HepG2 (cell line): ENCODE data around the gene ABHD17C. TPM values are rescaled to one million over a fixed set of nuclear protein-coding genes. Genes with fewer than 3 reads are reported as not detected.

Experiments used
- ATAC-seq: fragments of 200-7000 bp; cut with Tn5 transposase; 3 replicates; pipeline ENCODE4 v1.9.1; 2020; ENCODE audit warnings: mild to moderate bottlenecking, moderate library complexity
- BruUV-seq: library from RNA; stranded (reverse); fragments of 400-500 nt; replicated peaks from 2 replicates; lab custom pipeline; 2021; lab: Mats Ljungman, UMichigan
- CTCF ChIA-PET: fragments of 300-600 bp; formaldehyde crosslinking; extraction: SDS; loops from one replicate; lab custom pipeline; 2021; ENCODE audit warnings: low total read pairs, inconsistent platforms, low intra/inter-chr PET ratio; lab: Yijun Ruan, JAX
- POLR2A ChIA-PET: fragments of 350-600 bp; sonication (Branson Sonifier 250); formaldehyde crosslinking; loops from one replicate; lab custom pipeline; 2020; ENCODE audit warnings: antibody characterized with exemption, inconsistent platforms; lab: Yijun Ruan, JAX
- DNase-seq: peaks from one replicate; pipeline ENCODE4 v3.0.0-alpha.2; 2015; ENCODE audit warnings: low spot score
- FAIRE-seq: peaks from 3 replicates; lab custom pipeline; 2011; peaks lifted over from hg19 to GRCh38; lab: Jason Lieb, UNC
- H2AFZ ChIP-seq: one replicate; pipeline ENCODE4 v1.6.1; 2011; ENCODE audit warnings: low read length, inconsistent platforms
- H3K27ac ChIP-seq: fragments of 300-600 bp; 3 replicates; pipeline ENCODE4 v1.8.0; 2011; ENCODE audit warnings: mixed run types, mild to moderate bottlenecking, mixed read lengths, low read length, inconsistent platforms; ENCODE audit not compliant: insufficient read depth; ENCODE audit errors: extremely low read length
- H3K27me3 ChIP-seq, 2 experiments: fragments of 200-600 bp in 1 of 2; 2 replicates in 1 of 2; 3 replicates in 1 of 2; pipeline versions ENCODE4 v1.6.0 to v1.8.0; 2011; ENCODE audit warnings: low read length in 2 of 2, mild to moderate bottlenecking in 2 of 2, moderate library complexity in 2 of 2, inconsistent platforms in 1 of 2; ENCODE audit not compliant: insufficient read depth in 2 of 2, control insufficient read depth in 1 of 2
- H3K36me3 ChIP-seq, 2 experiments: fragments of 200-600 bp in 1 of 2; replicated peaks in 1 of 2; 2 replicates in 1 of 2; 3 replicates in 1 of 2; pipeline versions ENCODE4 v1.5.1 to v1.8.0; 2011; ENCODE audit warnings: low read length in 2 of 2, inconsistent platforms in 1 of 2; ENCODE audit not compliant: insufficient read depth in 2 of 2, control insufficient read depth in 1 of 2
- H3K4me1 ChIP-seq: 2 replicates; pipeline ENCODE4 v1.5.1; 2012; ENCODE audit warnings: low read length, inconsistent platforms; ENCODE audit not compliant: insufficient read depth
- H3K4me2 ChIP-seq: 2 replicates; pipeline ENCODE4 v1.6.0; 2011; ENCODE audit warnings: low read depth, low read length, inconsistent platforms
- H3K4me3 ChIP-seq, 3 experiments: fragments of 200-600 bp in 1 of 3; sonication (generic), shearing (Covaris generic) in 1 of 3; replicated peaks in 1 of 3; 2 replicates each; pipeline ENCODE4 v1.5.1; 2011 to 2016; ENCODE audit warnings: low read length in 3 of 3, inconsistent platforms in 2 of 3, low read depth in 2 of 3, mild to moderate bottlenecking in 2 of 3, control low read depth in 1 of 3, mixed read lengths in 1 of 3; ENCODE audit not compliant: insufficient read depth in 1 of 3
- H3K79me2 ChIP-seq: one replicate; pipeline ENCODE4 v1.6.1; 2011; ENCODE audit warnings: low read length, inconsistent platforms; ENCODE audit not compliant: insufficient read depth
- H3K9ac ChIP-seq: 2 replicates; pipeline ENCODE4 v1.6.0; 2011; ENCODE audit warnings: mild to moderate bottlenecking, low read depth, low read length, inconsistent platforms; ENCODE audit not compliant: insufficient read depth
- H3K9me3 ChIP-seq: 2 replicates; pipeline ENCODE4 v1.5.1; 2012; ENCODE audit warnings: mild to moderate bottlenecking, low read length
- H4K20me1 ChIP-seq: 2 replicates; pipeline ENCODE4 v1.6.0; 2011; ENCODE audit warnings: inconsistent platforms, mild to moderate bottlenecking, low read length, moderate library complexity; ENCODE audit not compliant: insufficient read depth
- DNMT3B ChIP-seq: conservative IDR thresholded peaks from 2 replicates; pipeline ENCODE4 v1.6.1; 2016; ENCODE audit warnings: missing biosample characterization, control low read depth
- FOXJ3 ChIP-seq: sonication (generic); formaldehyde crosslinking; IDR thresholded peaks from 2 replicates; pipeline ENCODE4 v1.4.0; 2020; ENCODE audit warnings: missing genetic modification reagents, mild to moderate bottlenecking, borderline replicate concordance
- NCOA2 ChIP-seq: sonication (generic); formaldehyde crosslinking; IDR thresholded peaks from 2 replicates; pipeline ENCODE4 v1.8.0; 2022; ENCODE audit warnings: inconsistent platforms
- NFRKB ChIP-seq: fragments of 450-650 bp; IDR thresholded peaks from 2 replicates; pipeline ENCODE4 v1.6.1; 2017
- PHF21A ChIP-seq: sonication (generic); formaldehyde crosslinking; IDR thresholded peaks from 2 replicates; pipeline ENCODE4 v1.5.0; 2020; ENCODE audit warnings: mild to moderate bottlenecking, missing genetic modification reagents
- PLRG1 ChIP-seq: fragments of 450-650 bp; conservative IDR thresholded peaks from 2 replicates; pipeline ENCODE4 v1.6.1; 2016
- TARDBP ChIP-seq: sonication (generic); formaldehyde crosslinking; IDR thresholded peaks from 2 replicates; pipeline ENCODE4 v1.8.0; 2022; ENCODE audit warnings: mild to moderate bottlenecking, missing genetic modification reagents
- ZNF232 ChIP-seq: sonication (generic); formaldehyde crosslinking; IDR thresholded peaks from 2 replicates; pipeline ENCODE4 v1.4.0; 2020; ENCODE audit warnings: missing genetic modification reagents, borderline replicate concordance
- ZNF781 ChIP-seq: sonication (generic); formaldehyde crosslinking; IDR thresholded peaks from 2 replicates; pipeline ENCODE4 v1.5.1; 2020; ENCODE audit warnings: borderline replicate concordance, mild to moderate bottlenecking, missing genetic modification reagents; ENCODE audit errors: not compliant biosample characterization
- ZNF850 ChIP-seq: sonication (generic); formaldehyde crosslinking; conservative IDR thresholded peaks from 2 replicates; pipeline ENCODE4 v1.9.0; 2021; ENCODE audit warnings: mild to moderate bottlenecking, missing genetic modification reagents
- WGBS: methylation state at CpG from one replicate; pipeline ENCODE4 v1.1.6; 2017; ENCODE audit warnings: low lambda C conversion rate; 5-methylcytosine and 5-hydroxymethylcytosine counted together
- in situ Hi-C: cut with HindIII; loops from 2 replicates; pipeline ENCODE4 v1.10.0; 2017; ENCODE audit warnings: low pct_unique_long_range_greater_than_20kb; ENCODE audit not compliant: extremely low pct_ligation_motif_present
- intact Hi-C: fragments of 100-400 bp; cut with micrococcal nuclease; formaldehyde crosslinking; loops from one replicate; pipeline ENCODE4 v1.10.0; 2022; ENCODE audit not compliant: unreplicated experiment
- polyA plus RNA-seq, 8 experiments: library from polyadenylated mRNA; depleted of rRNA in 3 of 8; stranded (reverse) in 7 of 8; unstranded in 1 of 8; fragments of >200 nt; fragmentation: Illumina TruSeq in 4 of 8; extraction: Trizol in 4 of 8; gene quantifications; 2 replicates each; pipeline versions ENCODE4 v1.2.1 to v1.2.3, GENCODE V29; 2011 to 2016; ENCODE audit warnings: low read depth in 4 of 8, missing spikeins in 1 of 8, mixed read lengths in 1 of 8; ENCODE audit not compliant: insufficient read depth in 1 of 8
- total RNA-seq, 5 experiments: library from RNA; depleted of rRNA; stranded (reverse); fragments of >200 nt; fragmentation: Illumina TruSeq; extraction: Trizol; gene quantifications; 2 replicates each; pipeline ENCODE4 v1.2.3, GENCODE V29; 2016; ENCODE audit warnings: low read depth in 1 of 5
- TF ChIP-seq, protein P1 (sequence below): fragments of 450-650 bp; IDR thresholded peaks from 2 replicates; pipeline ENCODE4 v1.6.1; 2017
- TF ChIP-seq, protein P2 (sequence below): sonication (generic); formaldehyde crosslinking; conservative IDR thresholded peaks from 2 replicates; pipeline ENCODE4 v1.8.0; 2022; ENCODE audit warnings: low read depth, missing genetic modification reagents
- TF ChIP-seq, protein P3 (sequence below), 2 experiments: sonication (generic) in 1 of 2; formaldehyde crosslinking in 1 of 2; IDR thresholded peaks; 2 replicates each; pipeline versions ENCODE4 v1.5.1 to v1.6.1; 2011 to 2020; ENCODE audit warnings: borderline replicate concordance in 1 of 2, low read depth in 1 of 2, low read length in 1 of 2, mild to moderate bottlenecking in 1 of 2, missing genetic modification reagents in 1 of 2, moderate library complexity in 1 of 2
- TF ChIP-seq, protein P4 (sequence below): sonication (generic); formaldehyde crosslinking; IDR thresholded peaks from 2 replicates; pipeline ENCODE4 v1.5.1; 2020; ENCODE audit warnings: missing genetic modification reagents, mild to moderate bottlenecking, borderline replicate concordance
- TF ChIP-seq, protein P5 (sequence below): sonication (generic); formaldehyde crosslinking; IDR thresholded peaks from 2 replicates; pipeline ENCODE4 v1.4.0; 2020; ENCODE audit warnings: mild to moderate bottlenecking, missing genetic modification reagents
- TF ChIP-seq, protein P6 (sequence below): IDR thresholded peaks from 2 replicates; pipeline ENCODE4 v1.6.1; 2018; ENCODE audit warnings: missing genetic modification reagents

Gene ABHD17C
- total and polyA plus RNA-seq, 2 of the 13 experiments (the other 11 are each of a cell fraction or from before 2014, with no cell fraction given), result 2.9 to 3.9 TPM

DNA sequence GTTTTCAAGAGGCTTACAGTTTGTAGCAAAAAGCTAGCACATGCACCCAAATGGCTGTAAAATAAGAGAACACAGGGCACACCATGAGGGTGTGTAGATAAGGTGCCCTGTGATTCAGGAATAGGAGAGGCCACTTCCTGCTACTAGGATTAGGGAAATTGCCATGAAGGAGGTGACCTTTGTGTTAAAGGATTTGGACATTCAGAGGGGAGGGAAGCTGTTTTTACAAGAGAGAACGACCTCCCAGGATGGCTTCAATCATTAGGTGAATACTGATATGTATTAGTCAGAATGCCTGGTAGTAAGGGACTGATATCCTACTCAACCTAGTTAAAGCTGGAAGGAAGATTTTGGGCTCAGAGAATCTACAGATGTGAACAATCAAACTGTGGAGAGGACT lies 35.7 kb upstream of the ABHD17C start:
- Histone ChIP-seq H3K27ac (no peak overlapping the region), H3K36me3 (no peaks in the 10 kb centered on the region), H3K4me1 (no peaks in the 10 kb centered on the region), H3K9me3 (no peaks in the 10 kb centered on the region), H3K4me3 (no peak overlapping the region), H3K9ac (no peak overlapping the region), H3K27me3 (no peaks in the 10 kb centered on the region), H3K79me2 (no peaks in the 10 kb centered on the region), H4K20me1 (no peaks in the 10 kb centered on the region), H2AFZ (no peak overlapping the region), H3K4me2 (no peak overlapping the region)
- BruUV-seq, result no TSS peak
- ATAC-seq, result no peak
- no peak for DNase-seq
- in situ Hi-C loops, result loop anchor here (5.0 kb wide), 1 partner anchor 313 kb away; no protein-coding TSS in a partner anchor
- 0% methylated on average over 1 of the region's 1 CpG for WGBS
- intact Hi-C loops, result no loop called here
- FAIRE-seq, result no peak
- CTCF ChIA-PET, result interaction anchor here (1.2 to 2.0 kb wide), 3 partner anchors 117 to 311 kb away, joined by 7 to 17 read pairs (median 7); partner anchors contain the start of gene CEMIP
- POLR2A ChIA-PET, result interaction anchor here (1.0 to 1.1 kb wide), 2 partner anchors 117 to 120 kb away, joined by 3 to 6 read pairs; partner anchors contain the start of gene CEMIP
- TF ChIP-seq ZNF781 (CRISPR knock-in tag) (no peak), TARDBP (CRISPR knock-in tag) (no peak), PLRG1 (no peak), PHF21A (CRISPR knock-in tag) (no peak), NCOA2 (CRISPR knock-in tag) (no peak), DNMT3B (CRISPR knock-in tag) (no peak), NFRKB (no peak), ZNF232 (CRISPR knock-in tag) (no peak), FOXJ3 (CRISPR knock-in tag) (no peak), ZNF850 (CRISPR knock-in tag) (no peak)
- TF ChIP-seq, protein P1, sequence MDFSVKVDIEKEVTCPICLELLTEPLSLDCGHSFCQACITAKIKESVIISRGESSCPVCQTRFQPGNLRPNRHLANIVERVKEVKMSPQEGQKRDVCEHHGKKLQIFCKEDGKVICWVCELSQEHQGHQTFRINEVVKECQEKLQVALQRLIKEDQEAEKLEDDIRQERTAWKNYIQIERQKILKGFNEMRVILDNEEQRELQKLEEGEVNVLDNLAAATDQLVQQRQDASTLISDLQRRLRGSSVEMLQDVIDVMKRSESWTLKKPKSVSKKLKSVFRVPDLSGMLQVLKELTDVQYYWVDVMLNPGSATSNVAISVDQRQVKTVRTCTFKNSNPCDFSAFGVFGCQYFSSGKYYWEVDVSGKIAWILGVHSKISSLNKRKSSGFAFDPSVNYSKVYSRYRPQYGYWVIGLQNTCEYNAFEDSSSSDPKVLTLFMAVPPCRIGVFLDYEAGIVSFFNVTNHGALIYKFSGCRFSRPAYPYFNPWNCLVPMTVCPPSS, result no peak
- TF ChIP-seq, protein P2, sequence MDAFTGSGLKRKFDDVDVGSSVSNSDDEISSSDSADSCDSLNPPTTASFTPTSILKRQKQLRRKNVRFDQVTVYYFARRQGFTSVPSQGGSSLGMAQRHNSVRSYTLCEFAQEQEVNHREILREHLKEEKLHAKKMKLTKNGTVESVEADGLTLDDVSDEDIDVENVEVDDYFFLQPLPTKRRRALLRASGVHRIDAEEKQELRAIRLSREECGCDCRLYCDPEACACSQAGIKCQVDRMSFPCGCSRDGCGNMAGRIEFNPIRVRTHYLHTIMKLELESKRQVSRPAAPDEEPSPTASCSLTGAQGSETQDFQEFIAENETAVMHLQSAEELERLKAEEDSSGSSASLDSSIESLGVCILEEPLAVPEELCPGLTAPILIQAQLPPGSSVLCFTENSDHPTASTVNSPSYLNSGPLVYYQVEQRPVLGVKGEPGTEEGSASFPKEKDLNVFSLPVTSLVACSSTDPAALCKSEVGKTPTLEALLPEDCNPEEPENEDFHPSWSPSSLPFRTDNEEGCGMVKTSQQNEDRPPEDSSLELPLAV (CRISPR knock-in tag), result no peak
- TF ChIP-seq, protein P3, sequence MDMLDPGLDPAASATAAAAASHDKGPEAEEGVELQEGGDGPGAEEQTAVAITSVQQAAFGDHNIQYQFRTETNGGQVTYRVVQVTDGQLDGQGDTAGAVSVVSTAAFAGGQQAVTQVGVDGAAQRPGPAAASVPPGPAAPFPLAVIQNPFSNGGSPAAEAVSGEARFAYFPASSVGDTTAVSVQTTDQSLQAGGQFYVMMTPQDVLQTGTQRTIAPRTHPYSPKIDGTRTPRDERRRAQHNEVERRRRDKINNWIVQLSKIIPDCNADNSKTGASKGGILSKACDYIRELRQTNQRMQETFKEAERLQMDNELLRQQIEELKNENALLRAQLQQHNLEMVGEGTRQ (IDR thresholded peaks at IDR 0.05; ENCODE audit: low read depth, low read length), result no peak
- TF ChIP-seq, protein P3 (CRISPR knock-in tag; IDR thresholded peaks at IDR 0.05; ENCODE audit: borderline replicate concordance), result no peak
- TF ChIP-seq, protein P4, sequence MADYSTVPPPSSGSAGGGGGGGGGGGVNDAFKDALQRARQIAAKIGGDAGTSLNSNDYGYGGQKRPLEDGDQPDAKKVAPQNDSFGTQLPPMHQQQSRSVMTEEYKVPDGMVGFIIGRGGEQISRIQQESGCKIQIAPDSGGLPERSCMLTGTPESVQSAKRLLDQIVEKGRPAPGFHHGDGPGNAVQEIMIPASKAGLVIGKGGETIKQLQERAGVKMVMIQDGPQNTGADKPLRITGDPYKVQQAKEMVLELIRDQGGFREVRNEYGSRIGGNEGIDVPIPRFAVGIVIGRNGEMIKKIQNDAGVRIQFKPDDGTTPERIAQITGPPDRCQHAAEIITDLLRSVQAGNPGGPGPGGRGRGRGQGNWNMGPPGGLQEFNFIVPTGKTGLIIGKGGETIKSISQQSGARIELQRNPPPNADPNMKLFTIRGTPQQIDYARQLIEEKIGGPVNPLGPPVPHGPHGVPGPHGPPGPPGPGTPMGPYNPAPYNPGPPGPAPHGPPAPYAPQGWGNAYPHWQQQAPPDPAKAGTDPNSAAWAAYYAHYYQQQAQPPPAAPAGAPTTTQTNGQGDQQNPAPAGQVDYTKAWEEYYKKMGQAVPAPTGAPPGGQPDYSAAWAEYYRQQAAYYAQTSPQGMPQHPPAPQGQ (CRISPR knock-in tag), result no peak
- TF ChIP-seq, protein P5, sequence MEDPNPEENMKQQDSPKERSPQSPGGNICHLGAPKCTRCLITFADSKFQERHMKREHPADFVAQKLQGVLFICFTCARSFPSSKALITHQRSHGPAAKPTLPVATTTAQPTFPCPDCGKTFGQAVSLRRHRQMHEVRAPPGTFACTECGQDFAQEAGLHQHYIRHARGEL (CRISPR knock-in tag), result no peak
- TF ChIP-seq, protein P6, sequence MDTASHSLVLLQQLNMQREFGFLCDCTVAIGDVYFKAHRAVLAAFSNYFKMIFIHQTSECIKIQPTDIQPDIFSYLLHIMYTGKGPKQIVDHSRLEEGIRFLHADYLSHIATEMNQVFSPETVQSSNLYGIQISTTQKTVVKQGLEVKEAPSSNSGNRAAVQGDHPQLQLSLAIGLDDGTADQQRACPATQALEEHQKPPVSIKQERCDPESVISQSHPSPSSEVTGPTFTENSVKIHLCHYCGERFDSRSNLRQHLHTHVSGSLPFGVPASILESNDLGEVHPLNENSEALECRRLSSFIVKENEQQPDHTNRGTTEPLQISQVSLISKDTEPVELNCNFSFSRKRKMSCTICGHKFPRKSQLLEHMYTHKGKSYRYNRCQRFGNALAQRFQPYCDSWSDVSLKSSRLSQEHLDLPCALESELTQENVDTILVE, result no peak
